Loucy (cell line): ENCODE data around the gene TPI1.

Experiments
- CTCF ChIP-seq: fragments of 200-600 bp; sonication (generic); conservative IDR thresholded peaks from 2 replicates; pipeline ENCODE4 v1.5.1; 2014; ENCODE audit warnings: mild to moderate bottlenecking, antibody characterized with exemption, low read length
- EZH2phosphoT487 ChIP-seq: fragments of 200-600 bp; IDR thresholded peaks from 2 replicates; pipeline ENCODE4 v1.6.1; 2018; ENCODE audit warnings: antibody characterized with exemption, mild to moderate bottlenecking, moderate library complexity, borderline replicate concordance

- no peak for TF ChIP-seq CTCF
- no peak for TF ChIP-seq EZH2phosphoT487
Measured at GRCh38 chr12:6866163-6866919, 990 bp upstream of the TPI1 start.
